GM20431 (cell line): Measurements from ENCODE around the gene ANLN.

Source experiments
- in situ Hi-C: fragments of 300-500 bp; cut with MseI, MboI; formaldehyde crosslinking; loops from one replicate; pipeline ENCODE4 v1.15.0; 2020; ENCODE audit warnings: low sequenced_read_pairs; ENCODE audit not compliant: unreplicated experiment

ANLN gene

GRCh38 chr7:36490419-36490830, 100.8 kb downstream of the ANLN start:
- in situ Hi-C loops = loop anchor here (25.0 kb wide), 1 partner anchor 697 kb away; no protein-coding TSS in a partner anchor

- in situ Hi-C loops = loop anchor here (25.0 kb wide), 1 partner anchor 696 kb away; no protein-coding TSS in a partner anchor
These were observed 101.7 kb downstream of the ANLN start for GRCh38 chr7:36491317-36491716.

GRCh38 chr7:36496576-36496975, 106.9 kb downstream of the ANLN start:
- in situ Hi-C loops = loop anchor here (25.0 kb wide), 1 partner anchor 691 kb away; no protein-coding TSS in a partner anchor

GRCh38 chr7:36497176-36497575, 107.5 kb downstream of the ANLN start:
- in situ Hi-C loops = loop anchor here (25.0 kb wide), 1 partner anchor 690 kb away; no protein-coding TSS in a partner anchor

GRCh38 chr7:36497775-36498174, 108.1 kb downstream of the ANLN start:
- in situ Hi-C loops = loop anchor here (25.0 kb wide), 1 partner anchor 690 kb away; no protein-coding TSS in a partner anchor
